Sigmoid colon (tissue), 4 donors: ENCODE measurements around the gene SPAG8.

ENCODE experiments used
- EP300 ChIP-seq, 4 donors: sonication (generic); formaldehyde crosslinking; IDR thresholded peaks; one replicate each; pipeline ENCODE4 v1.6.1; 2017; ENCODE audit warnings: antibody characterized with exemption in 4 of 4
- POLR2A ChIP-seq, 2 donors: fragments of 450-650 bp; IDR thresholded peaks; one replicate each; pipeline ENCODE4 v1.6.1; 2016; ENCODE audit warnings: antibody characterized with exemption in 2 of 2, mild to moderate bottlenecking in 2 of 2, moderate library complexity in 2 of 2
- POLR2AphosphoS5 ChIP-seq, 4 donors: sonication (generic); formaldehyde crosslinking; IDR thresholded peaks; one replicate each; pipeline ENCODE4 v1.6.1; 2017; ENCODE audit warnings: antibody characterized with exemption in 4 of 4
- TF ChIP-seq, protein P1 (sequence below), 4 experiments: fragments of 450-650 bp in 3 of 4; fragments of 200-600 bp in 1 of 4; IDR thresholded peaks; one replicate each; pipeline ENCODE4 v1.5.1; 2016 to 2019; ENCODE audit warnings: antibody characterized with exemption in 4 of 4, mild to moderate bottlenecking in 3 of 4, moderate library complexity in 2 of 4

- TF ChIP-seq POLR2A (IDR thresholded peaks at IDR 0.05) (no peak), POLR2AphosphoS5 (IDR thresholded peaks at IDR 0.05) (no peak), EP300 (IDR thresholded peaks at IDR 0.05) (no peak)
- TF ChIP-seq, protein P1, sequence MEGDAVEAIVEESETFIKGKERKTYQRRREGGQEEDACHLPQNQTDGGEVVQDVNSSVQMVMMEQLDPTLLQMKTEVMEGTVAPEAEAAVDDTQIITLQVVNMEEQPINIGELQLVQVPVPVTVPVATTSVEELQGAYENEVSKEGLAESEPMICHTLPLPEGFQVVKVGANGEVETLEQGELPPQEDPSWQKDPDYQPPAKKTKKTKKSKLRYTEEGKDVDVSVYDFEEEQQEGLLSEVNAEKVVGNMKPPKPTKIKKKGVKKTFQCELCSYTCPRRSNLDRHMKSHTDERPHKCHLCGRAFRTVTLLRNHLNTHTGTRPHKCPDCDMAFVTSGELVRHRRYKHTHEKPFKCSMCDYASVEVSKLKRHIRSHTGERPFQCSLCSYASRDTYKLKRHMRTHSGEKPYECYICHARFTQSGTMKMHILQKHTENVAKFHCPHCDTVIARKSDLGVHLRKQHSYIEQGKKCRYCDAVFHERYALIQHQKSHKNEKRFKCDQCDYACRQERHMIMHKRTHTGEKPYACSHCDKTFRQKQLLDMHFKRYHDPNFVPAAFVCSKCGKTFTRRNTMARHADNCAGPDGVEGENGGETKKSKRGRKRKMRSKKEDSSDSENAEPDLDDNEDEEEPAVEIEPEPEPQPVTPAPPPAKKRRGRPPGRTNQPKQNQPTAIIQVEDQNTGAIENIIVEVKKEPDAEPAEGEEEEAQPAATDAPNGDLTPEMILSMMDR (IDR thresholded peaks at IDR 0.05) = no peak
Observed at GRCh38 chr9:35790025-35790384, 22.1 kb downstream of the SPAG8 start.
